Epithelial cell of esophagus (primary cell): ENCODE results near the gene PPIL6.
A peak's percentile ranks its signal among the peaks of the same experiment; 100 is the strongest.

ENCODE experiments used
- DNase-seq: peaks from one replicate; pipeline ENCODE4 v3.0.0; 2010; ENCODE audit warnings: low read depth
- H3K4me3 ChIP-seq: 2 replicates; pipeline ENCODE4 v1.5.1; 2011; ENCODE audit warnings: mild to moderate bottlenecking, low read length, control low read depth
- CTCF ChIP-seq: IDR thresholded peaks from 2 replicates; pipeline ENCODE4 v1.5.1; 2011; ENCODE audit warnings: low read depth, mild to moderate bottlenecking, low read length, control low read depth, inconsistent platforms; ENCODE audit not compliant: insufficient read depth; ENCODE audit errors: missing control alignments

The PPIL6 gene

GRCh38 chr6:109381747-109382575, 58.5 kb downstream of the PPIL6 start, which contains the start of gene CD164:
TSS of gene CD164 (minus strand) at chr6:109382467. CDS start at chr6:109382378, 89 bp downstream.
- TF ChIP-seq CTCF, result no peak
- peak within 1 kb of the TSS; percentile 63 for H3K4me3 ChIP-seq
- DNase-seq, result peak; percentile 95

- H3K4me3 ChIP-seq, result peak overlapping the region; percentile 63
- TF ChIP-seq CTCF, result no peak
- DNase-seq, result no peak
Observed at GRCh38 chr6:109381061-109381746, 59.2 kb downstream of the PPIL6 start.

GRCh38 chr6:109379711-109380110, 60.7 kb downstream of the PPIL6 start:
- H3K4me3 ChIP-seq, result peak overlapping the region; percentile 63
- no peak for DNase-seq
- TF ChIP-seq CTCF, result no peak

- no peak overlapping the region for H3K4me3 ChIP-seq
- no peak for TF ChIP-seq CTCF
- DNase-seq, result no peak
Observed at GRCh38 chr6:109377717-109378116, 62.7 kb downstream of the PPIL6 start.

GRCh38 chr6:109374326-109374892, 66.0 kb downstream of the PPIL6 start:
- no peak for DNase-seq
- no peak for TF ChIP-seq CTCF
- H3K4me3 ChIP-seq, result no peak overlapping the region

GRCh38 chr6:109373762-109374161, 66.7 kb downstream of the PPIL6 start:
- no peak for TF ChIP-seq CTCF
- DNase-seq, result no peak
- no peak overlapping the region for H3K4me3 ChIP-seq
